Tibial nerve (tissue), 3 donors: Measurements from ENCODE around the gene CST7.

Experiments used
- POLR2A ChIP-seq, 2 donors: fragments of 450-650 bp; IDR thresholded peaks; one replicate each; pipeline ENCODE4 v1.6.1; 2017; ENCODE audit warnings: antibody characterized with exemption in 2 of 2, mild to moderate bottlenecking in 2 of 2, moderate library complexity in 2 of 2
- TF ChIP-seq, protein P1 (sequence below), 5 experiments: fragments of 200-600 bp in 3 of 5; fragments of 450-650 bp in 2 of 5; sonication (generic) in 3 of 5; IDR thresholded peaks; one replicate each; pipeline ENCODE4 v1.5.1; 2016 to 2019; ENCODE audit warnings: antibody characterized with exemption in 5 of 5, mild to moderate bottlenecking in 3 of 5, moderate library complexity in 2 of 5

DNA sequence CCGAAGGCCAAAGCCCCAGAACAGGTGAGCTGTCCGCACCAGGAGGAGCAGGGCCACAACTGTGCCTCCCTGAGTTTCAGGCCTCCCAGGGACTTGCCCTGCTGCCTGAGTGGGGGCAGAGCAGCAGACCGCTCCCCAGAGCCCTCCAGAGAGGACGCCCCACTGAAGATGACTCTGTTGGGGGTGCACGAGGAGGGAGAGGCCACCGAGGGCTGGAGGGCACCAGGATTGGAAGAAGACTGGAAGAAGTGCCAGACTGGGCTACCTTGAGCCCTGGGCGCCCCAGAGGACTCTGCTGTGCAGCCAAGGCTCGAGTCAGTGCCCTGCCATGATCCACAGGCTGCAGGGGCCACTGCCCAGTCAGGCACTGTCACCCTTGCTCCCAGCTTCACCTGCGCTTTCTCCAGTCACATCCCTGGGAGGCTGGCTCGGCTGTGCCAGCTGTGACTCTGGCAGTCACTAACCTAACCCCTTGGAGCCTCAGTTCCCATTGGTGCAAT is 11.3 kb downstream of the CST7 start:
- no peak for TF ChIP-seq POLR2A (IDR thresholded peaks at IDR 0.05)
- TF ChIP-seq, protein P1, sequence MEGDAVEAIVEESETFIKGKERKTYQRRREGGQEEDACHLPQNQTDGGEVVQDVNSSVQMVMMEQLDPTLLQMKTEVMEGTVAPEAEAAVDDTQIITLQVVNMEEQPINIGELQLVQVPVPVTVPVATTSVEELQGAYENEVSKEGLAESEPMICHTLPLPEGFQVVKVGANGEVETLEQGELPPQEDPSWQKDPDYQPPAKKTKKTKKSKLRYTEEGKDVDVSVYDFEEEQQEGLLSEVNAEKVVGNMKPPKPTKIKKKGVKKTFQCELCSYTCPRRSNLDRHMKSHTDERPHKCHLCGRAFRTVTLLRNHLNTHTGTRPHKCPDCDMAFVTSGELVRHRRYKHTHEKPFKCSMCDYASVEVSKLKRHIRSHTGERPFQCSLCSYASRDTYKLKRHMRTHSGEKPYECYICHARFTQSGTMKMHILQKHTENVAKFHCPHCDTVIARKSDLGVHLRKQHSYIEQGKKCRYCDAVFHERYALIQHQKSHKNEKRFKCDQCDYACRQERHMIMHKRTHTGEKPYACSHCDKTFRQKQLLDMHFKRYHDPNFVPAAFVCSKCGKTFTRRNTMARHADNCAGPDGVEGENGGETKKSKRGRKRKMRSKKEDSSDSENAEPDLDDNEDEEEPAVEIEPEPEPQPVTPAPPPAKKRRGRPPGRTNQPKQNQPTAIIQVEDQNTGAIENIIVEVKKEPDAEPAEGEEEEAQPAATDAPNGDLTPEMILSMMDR (IDR thresholded peaks at IDR 0.05): no peak
